Breast epithelium (tissue), 4 donors: ENCODE measurements around the gene DYNC1H1. TPM values are rescaled to one million over a fixed set of nuclear protein-coding genes. Genes with fewer than 3 reads are reported as not detected.

ENCODE experiments used
- DNase-seq, 2 donors: peaks; one replicate each; pipeline ENCODE4 v3.0.0-alpha.2; 2019; ENCODE audit warnings: low spot score in 2 of 2
- H3K27ac ChIP-seq, 2 donors: fragments of 200-600 bp; sonication (generic) in 1 of 2; one replicate each; pipeline ENCODE4 v1.5.1; 2016 to 2019; ENCODE audit warnings: mild to moderate bottlenecking in 1 of 2
- H3K27me3 ChIP-seq, 2 donors: fragments of 200-600 bp; sonication (generic) in 1 of 2; one replicate each; pipeline versions ENCODE4 v1.5.1 to v1.6.0; 2017 to 2019; ENCODE audit warnings: control low read depth in 1 of 2, mild to moderate bottlenecking in 1 of 2
- H3K36me3 ChIP-seq: fragments of 200-600 bp; one replicate; pipeline ENCODE4 v1.5.1; 2019
- H3K4me1 ChIP-seq, 2 donors: fragments of 200-600 bp; sonication (generic); one replicate each; pipeline ENCODE4 v1.5.1; 2016 to 2019; ENCODE audit warnings: control low read depth in 1 of 2
- H3K4me3 ChIP-seq, 3 donors: fragments of 200-600 bp; sonication (generic); 1 replicate in 2 of 3; 2 replicates in 1 of 3; pipeline ENCODE4 v1.5.1; 2016 to 2019; ENCODE audit warnings: mild to moderate bottlenecking in 3 of 3, moderate library complexity in 2 of 3
- H3K9me3 ChIP-seq, 2 donors: fragments of 200-600 bp; sonication (generic) in 1 of 2; one replicate each; pipeline ENCODE4 v1.5.1; 2016 to 2019; ENCODE audit warnings: control low read depth in 1 of 2
- POLR2A ChIP-seq: fragments of 450-650 bp; IDR thresholded peaks from one replicate; pipeline ENCODE4 v1.6.1; 2016; ENCODE audit warnings: antibody characterized with exemption, mild to moderate bottlenecking, moderate library complexity
- POLR2AphosphoS5 ChIP-seq, 3 donors: sonication (generic); formaldehyde crosslinking; IDR thresholded peaks; one replicate each; pipeline ENCODE4 v1.6.1; 2017; ENCODE audit warnings: antibody characterized with exemption in 3 of 3
- intact Hi-C: fragments of 100-400 bp; cut with DNase I; formaldehyde crosslinking; loops from one replicate; pipeline ENCODE4 v1.15.1; 2023; ENCODE audit warnings: low total_unique reads
- total RNA-seq, 3 donors: library from RNA; depleted of rRNA; stranded (reverse); fragments of >200 nt; gene quantifications; one replicate each; pipeline ENCODE4 v1.1.0, GENCODE V29; 2016
- TF ChIP-seq, protein P1 (sequence below), 3 donors: fragments of 450-650 bp; IDR thresholded peaks; one replicate each; pipeline ENCODE4 v1.5.1; 2016 to 2017; ENCODE audit warnings: antibody characterized with exemption in 3 of 3, mild to moderate bottlenecking in 3 of 3, moderate library complexity in 3 of 3

DYNC1H1 gene
- total RNA-seq, 3 donors from 2014 or later, result 355 to 424 (median 391) TPM

- Histone ChIP-seq H3K4me1 (no peaks in the 10 kb centered on the region), H3K27ac (no peak overlapping the region), H3K9me3 (no peaks in the 10 kb centered on the region), H3K27me3 (no peaks in the 10 kb centered on the region), H3K4me3 (no peak overlapping the region), H3K36me3 (peaks cover 11% of the 10 kb centered on the region)
- no peak for TF ChIP-seq POLR2A
- TF ChIP-seq, protein P1, sequence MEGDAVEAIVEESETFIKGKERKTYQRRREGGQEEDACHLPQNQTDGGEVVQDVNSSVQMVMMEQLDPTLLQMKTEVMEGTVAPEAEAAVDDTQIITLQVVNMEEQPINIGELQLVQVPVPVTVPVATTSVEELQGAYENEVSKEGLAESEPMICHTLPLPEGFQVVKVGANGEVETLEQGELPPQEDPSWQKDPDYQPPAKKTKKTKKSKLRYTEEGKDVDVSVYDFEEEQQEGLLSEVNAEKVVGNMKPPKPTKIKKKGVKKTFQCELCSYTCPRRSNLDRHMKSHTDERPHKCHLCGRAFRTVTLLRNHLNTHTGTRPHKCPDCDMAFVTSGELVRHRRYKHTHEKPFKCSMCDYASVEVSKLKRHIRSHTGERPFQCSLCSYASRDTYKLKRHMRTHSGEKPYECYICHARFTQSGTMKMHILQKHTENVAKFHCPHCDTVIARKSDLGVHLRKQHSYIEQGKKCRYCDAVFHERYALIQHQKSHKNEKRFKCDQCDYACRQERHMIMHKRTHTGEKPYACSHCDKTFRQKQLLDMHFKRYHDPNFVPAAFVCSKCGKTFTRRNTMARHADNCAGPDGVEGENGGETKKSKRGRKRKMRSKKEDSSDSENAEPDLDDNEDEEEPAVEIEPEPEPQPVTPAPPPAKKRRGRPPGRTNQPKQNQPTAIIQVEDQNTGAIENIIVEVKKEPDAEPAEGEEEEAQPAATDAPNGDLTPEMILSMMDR (IDR thresholded peaks at IDR 0.05), result no peak
- TF ChIP-seq POLR2AphosphoS5 (IDR thresholded peaks at IDR 0.05), result no peak
- intact Hi-C loops, result no loop called here
- no peak for DNase-seq
Measured at GRCh38 chr14:102050026-102050405, 85.6 kb downstream of the DYNC1H1 start.

DNA sequence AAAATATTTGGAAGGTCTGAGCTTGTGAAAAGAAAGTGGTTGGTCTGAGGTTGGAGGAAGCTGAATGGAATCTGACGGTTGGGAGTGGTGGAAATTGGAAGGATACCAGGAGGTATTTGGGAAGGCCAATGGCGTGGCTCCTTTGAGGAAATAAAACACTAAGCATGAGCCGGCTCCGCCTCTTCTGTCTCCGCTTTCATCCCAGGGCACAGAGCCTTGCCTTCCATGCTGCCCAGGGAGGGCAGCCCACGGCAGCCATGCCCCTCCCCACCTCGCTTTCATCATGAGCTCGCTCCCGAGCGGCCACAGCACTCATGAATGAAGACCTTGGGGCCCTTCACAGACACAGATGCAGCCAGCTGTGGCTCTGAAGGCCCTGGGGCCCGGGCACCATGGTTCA lies 86.3 kb downstream of the DYNC1H1 start:
- no peak overlapping the region for H3K27ac ChIP-seq
- H3K27me3 ChIP-seq, result no peaks in the 10 kb centered on the region
- no peak for DNase-seq
- H3K9me3 ChIP-seq, result no peaks in the 10 kb centered on the region
- peaks cover 11% of the 10 kb centered on the region for H3K36me3 ChIP-seq
- intact Hi-C loops, result no loop called here
- no peak for TF ChIP-seq POLR2A
- TF ChIP-seq, protein P1 (IDR thresholded peaks at IDR 0.05), result no peak
- TF ChIP-seq POLR2AphosphoS5 (IDR thresholded peaks at IDR 0.05), result no peak
- no peaks in the 10 kb centered on the region for H3K4me1 ChIP-seq
- H3K4me3 ChIP-seq, result no peak overlapping the region

DNA sequence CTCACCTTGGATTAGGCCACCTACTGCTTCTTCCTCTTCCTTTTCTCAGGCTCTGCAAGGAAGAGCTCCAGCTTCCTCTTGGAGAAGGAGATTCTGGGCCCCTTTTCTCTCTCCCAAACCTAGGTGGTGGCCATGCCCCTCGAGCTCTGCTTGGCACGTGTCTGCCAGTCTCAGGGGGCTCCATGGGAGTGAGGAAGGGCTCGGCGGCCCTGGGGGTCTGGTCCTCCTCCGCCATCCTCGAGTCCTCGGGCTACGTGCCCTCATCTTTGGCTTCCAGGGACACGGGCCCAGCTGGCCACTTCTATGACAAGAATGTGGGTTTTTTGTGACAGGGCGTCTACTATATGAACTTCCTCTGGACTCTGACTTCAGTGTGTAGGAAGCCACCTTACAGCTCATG lies 88.1 kb downstream of the DYNC1H1 start:
- Histone ChIP-seq H3K36me3 (peaks cover 11% of the 10 kb centered on the region), H3K27ac (no peak overlapping the region), H3K4me3 (no peak overlapping the region), H3K9me3 (no peaks in the 10 kb centered on the region), H3K27me3 (no peaks in the 10 kb centered on the region), H3K4me1 (no peaks in the 10 kb centered on the region)
- intact Hi-C loops, result no loop called here
- TF ChIP-seq POLR2A (no peak), POLR2AphosphoS5 (IDR thresholded peaks at IDR 0.05) (no peak)
- TF ChIP-seq, protein P1 (IDR thresholded peaks at IDR 0.05), result no peak
- DNase-seq, result no peak

DNA sequence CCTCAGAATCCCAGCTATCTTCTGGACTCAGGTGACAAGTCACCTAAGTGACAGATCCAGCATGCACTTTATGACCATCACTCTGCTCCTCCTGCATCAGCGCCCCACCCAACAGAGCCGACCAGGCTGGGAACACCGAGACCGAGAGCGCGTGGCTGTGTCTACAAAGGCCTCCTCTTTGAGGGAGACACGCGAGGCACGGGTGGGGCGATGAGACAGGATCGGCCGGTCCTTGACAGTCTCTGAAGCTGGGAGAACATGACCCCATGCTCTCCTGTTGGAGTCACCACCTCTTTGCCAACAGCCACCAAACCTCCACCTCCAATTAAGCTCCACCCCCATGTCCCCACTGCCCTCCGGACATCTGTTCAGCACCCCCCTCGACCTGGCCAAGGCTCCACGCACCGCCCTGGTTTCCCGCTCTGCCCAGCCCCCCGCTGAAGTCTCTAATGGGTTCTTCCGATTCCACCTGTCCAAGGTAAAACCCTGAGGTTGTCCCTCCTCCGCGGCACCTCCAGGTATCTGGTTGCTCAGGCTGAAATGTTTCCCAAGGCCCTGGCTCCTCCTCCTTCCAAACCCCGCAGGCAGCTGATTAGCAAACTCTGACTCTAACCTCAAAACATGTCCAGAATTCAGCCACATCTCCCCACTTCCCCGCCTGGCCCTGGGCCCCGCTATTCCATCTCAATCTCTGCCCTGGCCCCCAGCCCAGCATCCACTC lies 91.0 kb downstream of the DYNC1H1 start:
- Histone ChIP-seq H3K36me3 (no peaks in the 10 kb centered on the region), H3K27me3 (no peaks in the 10 kb centered on the region), H3K4me3 (peak overlapping the region in 1 of 3 donors; percentile 39), H3K4me1 (no peaks in the 10 kb centered on the region), H3K27ac (peak overlapping the region; percentile 40 to 66), H3K9me3 (no peaks in the 10 kb centered on the region)
- TF ChIP-seq, protein P1 (IDR thresholded peaks at IDR 0.05), result no peak
- TF ChIP-seq POLR2A, result no peak
- TF ChIP-seq POLR2AphosphoS5 (IDR thresholded peaks at IDR 0.05), result no peak
- intact Hi-C loops, result no loop called here
- DNase-seq, result no peak

GRCh38 chr14:102056694-102057442 lies 92.5 kb downstream of the DYNC1H1 start:
- H3K36me3 ChIP-seq, result no peaks in the 10 kb centered on the region
- H3K27ac ChIP-seq, result no peak overlapping the region
- no peaks in the 10 kb centered on the region for H3K27me3 ChIP-seq
- intact Hi-C loops, result no loop called here
- TF ChIP-seq POLR2A, result no peak
- TF ChIP-seq POLR2AphosphoS5 (IDR thresholded peaks at IDR 0.05), result no peak
- TF ChIP-seq, protein P1 (IDR thresholded peaks at IDR 0.05), result no peak
- no peaks in the 10 kb centered on the region for H3K4me1 ChIP-seq
- no peaks in the 10 kb centered on the region for H3K9me3 ChIP-seq
- DNase-seq, result no peak
- no peak overlapping the region for H3K4me3 ChIP-seq
